HepG2 (cell line): ENCODE results near the gene CST3. TPM values are rescaled to one million over a fixed set of nuclear protein-coding genes. Genes with fewer than 3 reads are reported as not detected.

ENCODE experiments used
- AGO1 ChIP-seq: fragments of 200-400 bp; formaldehyde crosslinking; IDR thresholded peaks from 2 replicates; pipeline ENCODE4 v1.6.1; 2017; ENCODE audit warnings: mild to moderate bottlenecking, low read depth, low read length, moderate library complexity; ENCODE audit not compliant: poor library complexity, severe bottlenecking
- ETV6 ChIP-seq: sonication (generic); formaldehyde crosslinking; conservative IDR thresholded peaks from 2 replicates; pipeline ENCODE4 v1.4.0; 2020; ENCODE audit warnings: missing genetic modification reagents
- FOXC1 ChIP-seq: sonication (generic); formaldehyde crosslinking; IDR thresholded peaks from 2 replicates; pipeline ENCODE4 v1.8.0; 2022; ENCODE audit warnings: mild to moderate bottlenecking, missing genetic modification reagents, borderline replicate concordance
- GLI4 ChIP-seq: sonication (generic); formaldehyde crosslinking; IDR thresholded peaks from 2 replicates; pipeline ENCODE4 v1.5.1; 2020; ENCODE audit warnings: missing genetic modification reagents, mild to moderate bottlenecking, moderate library complexity, borderline replicate concordance
- IRF2 ChIP-seq: IDR thresholded peaks from 2 replicates; pipeline ENCODE4 v1.6.1; 2018; ENCODE audit warnings: missing genetic modification reagents, missing compliant biosample characterization
- NBN ChIP-seq: fragments of 450-650 bp; conservative IDR thresholded peaks from 2 replicates; pipeline ENCODE4 v1.6.1; 2017
- NR3C1 ChIP-seq: sonication (generic); formaldehyde crosslinking; IDR thresholded peaks from 2 replicates; pipeline ENCODE4 v1.4.0; 2020; ENCODE audit warnings: missing genetic modification reagents
- PLRG1 ChIP-seq: fragments of 450-650 bp; conservative IDR thresholded peaks from 2 replicates; pipeline ENCODE4 v1.6.1; 2016
- ZBTB21 ChIP-seq: sonication (generic); formaldehyde crosslinking; IDR thresholded peaks from 2 replicates; pipeline ENCODE4 v1.4.0; 2020; ENCODE audit warnings: missing genetic modification reagents
- ZBTB25 ChIP-seq: IDR thresholded peaks from 2 replicates; pipeline ENCODE4 v1.6.1; 2018; ENCODE audit warnings: missing genetic modification reagents
- ZMYM4 ChIP-seq: sonication (generic); formaldehyde crosslinking; IDR thresholded peaks from 2 replicates; pipeline ENCODE4 v1.8.1; 2023; ENCODE audit warnings: mild to moderate bottlenecking, missing genetic modification reagents
- ZNF317 ChIP-seq: sonication (generic); formaldehyde crosslinking; IDR thresholded peaks from 2 replicates; pipeline ENCODE4 v1.5.0; 2020; ENCODE audit warnings: mild to moderate bottlenecking, missing genetic modification reagents
- ZNF496 ChIP-seq: sonication (generic); formaldehyde crosslinking; IDR thresholded peaks from 2 replicates; pipeline ENCODE4 v1.8.1; 2023; ENCODE audit warnings: mild to moderate bottlenecking, moderate library complexity, missing genetic modification reagents; ENCODE audit not compliant: insufficient replicate concordance
- ZNF687 ChIP-seq: sonication (generic); formaldehyde crosslinking; IDR thresholded peaks from 2 replicates; pipeline ENCODE4 v1.5.1; 2020; ENCODE audit warnings: mild to moderate bottlenecking, missing genetic modification reagents, moderate library complexity
- ZNF773 ChIP-seq: sonication (generic); formaldehyde crosslinking; IDR thresholded peaks from 2 replicates; pipeline ENCODE4 v1.4.0; 2020; ENCODE audit warnings: missing genetic modification reagents, borderline replicate concordance
- ZNF878 ChIP-seq: sonication (generic); formaldehyde crosslinking; IDR thresholded peaks from 2 replicates; pipeline ENCODE4 v1.8.1; 2023; ENCODE audit warnings: mild to moderate bottlenecking, missing genetic modification reagents, moderate library complexity
- polyA plus RNA-seq, 8 experiments: library from polyadenylated mRNA; depleted of rRNA in 3 of 8; stranded (reverse) in 7 of 8; unstranded in 1 of 8; fragments of >200 nt; fragmentation: Illumina TruSeq in 4 of 8; extraction: Trizol in 4 of 8; gene quantifications; 2 replicates each; pipeline versions ENCODE4 v1.2.1 to v1.2.3, GENCODE V29; 2011 to 2016; ENCODE audit warnings: low read depth in 4 of 8, missing spikeins in 1 of 8, mixed read lengths in 1 of 8; ENCODE audit not compliant: insufficient read depth in 1 of 8
- total RNA-seq, 5 experiments: library from RNA; depleted of rRNA; stranded (reverse); fragments of >200 nt; fragmentation: Illumina TruSeq; extraction: Trizol; gene quantifications; 2 replicates each; pipeline ENCODE4 v1.2.3, GENCODE V29; 2016; ENCODE audit warnings: low read depth in 1 of 5
- TF ChIP-seq, protein P1 (sequence below): sonication (generic); formaldehyde crosslinking; IDR thresholded peaks from 2 replicates; pipeline ENCODE4 v1.8.1; 2022; ENCODE audit warnings: low read depth, mild to moderate bottlenecking, missing genetic modification reagents
- TF ChIP-seq, protein P2 (sequence below): sonication (generic); formaldehyde crosslinking; IDR thresholded peaks from 2 replicates; pipeline ENCODE4 v1.4.0; 2020; ENCODE audit warnings: missing genetic modification reagents

Gene CST3
- total and polyA plus RNA-seq, 2 of the 13 experiments (the other 11 are each of a cell fraction or from before 2014, with no cell fraction given): 690 to 1,005 TPM

DNA sequence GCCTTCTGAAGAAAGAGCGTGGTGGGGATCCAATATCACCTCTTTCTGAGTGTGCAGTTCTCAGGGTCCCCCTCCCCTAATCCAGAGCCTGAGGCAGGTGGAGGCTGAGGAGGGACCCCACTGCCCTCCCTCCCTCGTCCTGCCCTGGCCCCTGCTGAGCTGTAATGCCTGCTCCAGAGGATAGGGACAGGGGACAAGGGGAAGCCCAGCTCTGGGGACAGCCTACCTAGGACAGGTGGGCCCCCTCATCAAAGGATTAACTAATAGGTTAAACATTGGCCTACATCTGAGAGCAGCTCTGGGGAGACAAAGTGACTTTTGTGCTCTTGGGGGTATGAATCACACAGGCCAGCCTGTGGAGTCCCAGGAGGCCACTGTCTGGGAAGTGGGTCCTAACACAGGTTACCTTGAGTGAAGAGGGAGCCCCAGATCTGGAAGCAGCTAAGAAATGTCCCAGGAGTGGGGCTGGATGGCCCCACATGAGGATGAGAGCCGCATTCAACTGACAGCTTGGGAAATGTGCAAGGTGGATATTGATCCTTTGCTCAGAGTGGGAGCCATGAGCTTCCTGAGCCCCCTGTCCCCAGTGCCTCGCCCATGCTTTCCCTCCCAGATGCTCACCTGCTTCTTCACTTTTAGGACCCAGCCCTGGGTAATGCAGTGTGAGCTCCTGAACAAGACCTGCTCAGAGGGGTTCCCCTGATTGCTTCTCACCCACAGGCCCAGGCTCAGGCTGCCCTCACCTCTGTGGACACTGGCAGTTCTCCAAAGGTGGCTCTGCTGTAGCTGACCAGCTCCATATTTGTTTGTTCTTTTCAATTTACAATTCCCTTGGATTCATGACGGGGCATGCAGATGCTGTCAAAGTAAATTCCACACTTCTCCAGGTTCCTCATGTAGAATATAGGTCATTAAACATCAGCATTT is 51.7 kb downstream of the CST3 start (continued):
- TF ChIP-seq, protein P1, sequence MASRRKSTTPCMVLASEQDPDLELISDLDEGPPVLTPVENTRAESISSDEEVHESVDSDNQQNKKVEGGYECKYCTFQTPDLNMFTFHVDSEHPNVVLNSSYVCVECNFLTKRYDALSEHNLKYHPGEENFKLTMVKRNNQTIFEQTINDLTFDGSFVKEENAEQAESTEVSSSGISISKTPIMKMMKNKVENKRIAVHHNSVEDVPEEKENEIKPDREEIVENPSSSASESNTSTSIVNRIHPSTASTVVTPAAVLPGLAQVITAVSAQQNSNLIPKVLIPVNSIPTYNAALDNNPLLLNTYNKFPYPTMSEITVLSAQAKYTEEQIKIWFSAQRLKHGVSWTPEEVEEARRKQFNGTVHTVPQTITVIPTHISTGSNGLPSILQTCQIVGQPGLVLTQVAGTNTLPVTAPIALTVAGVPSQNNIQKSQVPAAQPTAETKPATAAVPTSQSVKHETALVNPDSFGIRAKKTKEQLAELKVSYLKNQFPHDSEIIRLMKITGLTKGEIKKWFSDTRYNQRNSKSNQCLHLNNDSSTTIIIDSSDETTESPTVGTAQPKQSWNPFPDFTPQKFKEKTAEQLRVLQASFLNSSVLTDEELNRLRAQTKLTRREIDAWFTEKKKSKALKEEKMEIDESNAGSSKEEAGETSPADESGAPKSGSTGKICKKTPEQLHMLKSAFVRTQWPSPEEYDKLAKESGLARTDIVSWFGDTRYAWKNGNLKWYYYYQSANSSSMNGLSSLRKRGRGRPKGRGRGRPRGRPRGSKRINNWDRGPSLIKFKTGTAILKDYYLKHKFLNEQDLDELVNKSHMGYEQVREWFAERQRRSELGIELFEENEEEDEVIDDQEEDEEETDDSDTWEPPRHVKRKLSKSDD: 0 out of 2 replicates have a peak, but pooled peaks have one; percentile 22
- TF ChIP-seq ZNF773 (CRISPR knock-in tag) (no peak), GLI4 (CRISPR knock-in tag) (peak; percentile 10; the same call in 1 of the 2 replicates), NR3C1 (CRISPR knock-in tag) (no peak), ZNF317 (CRISPR knock-in tag) (peak; percentile 80), NBN (no peak), ZNF496 (CRISPR knock-in tag) (no peak), ZMYM4 (CRISPR knock-in tag) (peak; percentile 63), ZNF687 (CRISPR knock-in tag) (peak; percentile 75), ETV6 (peak; percentile 61; the same call in 1 of the 2 replicates), FOXC1 (CRISPR knock-in tag) (0 out of 2 replicates have a peak, but pooled peaks have one; percentile 2), ZNF878 (no peak; the same call in 1 of the 2 replicates), AGO1 (no peak), PLRG1 (no peak), ZBTB25 (no peak; the same call in 1 of the 2 replicates), ZBTB21 (no peak), IRF2 (CRISPR knock-in tag) (0 out of 2 replicates have a peak, but pooled peaks have one; percentile 28)
- TF ChIP-seq, protein P2, sequence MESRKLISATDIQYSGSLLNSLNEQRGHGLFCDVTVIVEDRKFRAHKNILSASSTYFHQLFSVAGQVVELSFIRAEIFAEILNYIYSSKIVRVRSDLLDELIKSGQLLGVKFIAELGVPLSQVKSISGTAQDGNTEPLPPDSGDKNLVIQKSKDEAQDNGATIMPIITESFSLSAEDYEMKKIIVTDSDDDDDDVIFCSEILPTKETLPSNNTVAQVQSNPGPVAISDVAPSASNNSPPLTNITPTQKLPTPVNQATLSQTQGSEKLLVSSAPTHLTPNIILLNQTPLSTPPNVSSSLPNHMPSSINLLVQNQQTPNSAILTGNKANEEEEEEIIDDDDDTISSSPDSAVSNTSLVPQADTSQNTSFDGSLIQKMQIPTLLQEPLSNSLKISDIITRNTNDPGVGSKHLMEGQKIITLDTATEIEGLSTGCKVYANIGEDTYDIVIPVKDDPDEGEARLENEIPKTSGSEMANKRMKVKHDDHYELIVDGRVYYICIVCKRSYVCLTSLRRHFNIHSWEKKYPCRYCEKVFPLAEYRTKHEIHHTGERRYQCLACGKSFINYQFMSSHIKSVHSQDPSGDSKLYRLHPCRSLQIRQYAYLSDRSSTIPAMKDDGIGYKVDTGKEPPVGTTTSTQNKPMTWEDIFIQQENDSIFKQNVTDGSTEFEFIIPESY (CRISPR knock-in tag): 0 out of 2 replicates have a peak, but pooled peaks have one; percentile 13
